Measurements from ENCODE around the gene RIPOR1. TPM values are rescaled to one million over a fixed set of nuclear protein-coding genes. Genes with fewer than 3 reads are reported as not detected.

Gene RIPOR1
- total RNA-seq, 1 donor from 2014 or later = 97.6 TPM

DNA sequence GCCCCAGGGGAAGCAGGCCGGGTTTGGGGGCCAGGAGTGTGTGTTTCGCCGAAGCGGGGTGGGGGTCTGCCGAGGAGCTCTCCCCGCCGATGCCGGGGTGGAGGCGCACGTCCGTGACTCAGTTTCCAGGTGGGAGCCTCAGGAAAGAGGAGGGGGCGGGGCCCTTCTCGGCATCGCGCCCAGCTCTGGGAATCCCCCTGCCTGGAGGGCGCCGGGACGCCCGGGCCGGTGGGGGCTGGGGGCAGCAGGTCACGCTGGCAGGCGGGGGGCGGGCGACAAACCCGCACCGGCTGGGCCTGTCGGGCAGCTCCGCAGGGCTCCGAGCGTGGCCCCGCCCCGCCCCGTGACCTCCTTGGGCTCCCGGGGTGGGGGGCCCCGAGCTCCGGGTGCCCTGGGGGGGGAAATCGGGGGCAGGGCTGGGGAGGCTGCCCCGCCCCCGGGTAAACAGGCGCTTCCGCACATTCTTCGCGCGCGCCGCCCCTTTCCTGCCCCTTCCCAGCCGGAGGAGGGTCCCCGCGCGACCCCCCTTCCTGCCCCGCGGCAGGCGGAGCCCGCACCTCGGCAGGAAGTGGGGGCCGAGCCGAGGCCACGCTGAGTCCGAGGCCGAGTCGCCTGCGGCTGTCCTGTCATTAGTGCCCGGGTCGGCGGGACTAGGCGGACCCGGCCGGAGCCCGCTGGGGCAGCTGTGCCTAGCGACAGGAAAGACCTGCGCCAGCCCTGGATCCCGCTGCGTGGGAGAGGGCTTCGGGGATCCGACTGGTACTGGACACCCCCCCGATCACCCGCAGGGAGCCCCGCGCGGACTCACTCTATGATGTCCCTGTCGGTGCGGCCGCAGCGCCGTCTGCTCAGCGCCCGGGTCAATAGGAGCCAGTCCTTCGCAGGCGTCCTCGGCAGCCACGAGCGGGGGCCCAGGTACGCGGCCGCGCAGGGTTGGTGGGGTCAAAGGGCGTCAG, 9.3 kb downstream of the RIPOR1 start:
- H3K4me3 Mint-ChIP-seq (ENCODE audit: unreplicated experiment) = peak overlapping the region; percentile 67
- H3K27me3 Mint-ChIP-seq (ENCODE audit: low read depth) = no peaks in the 10 kb centered on the region
- H3K27ac Mint-ChIP-seq (ENCODE audit: unreplicated experiment) = no peak overlapping the region
- TF ChIP-seq, protein P1, sequence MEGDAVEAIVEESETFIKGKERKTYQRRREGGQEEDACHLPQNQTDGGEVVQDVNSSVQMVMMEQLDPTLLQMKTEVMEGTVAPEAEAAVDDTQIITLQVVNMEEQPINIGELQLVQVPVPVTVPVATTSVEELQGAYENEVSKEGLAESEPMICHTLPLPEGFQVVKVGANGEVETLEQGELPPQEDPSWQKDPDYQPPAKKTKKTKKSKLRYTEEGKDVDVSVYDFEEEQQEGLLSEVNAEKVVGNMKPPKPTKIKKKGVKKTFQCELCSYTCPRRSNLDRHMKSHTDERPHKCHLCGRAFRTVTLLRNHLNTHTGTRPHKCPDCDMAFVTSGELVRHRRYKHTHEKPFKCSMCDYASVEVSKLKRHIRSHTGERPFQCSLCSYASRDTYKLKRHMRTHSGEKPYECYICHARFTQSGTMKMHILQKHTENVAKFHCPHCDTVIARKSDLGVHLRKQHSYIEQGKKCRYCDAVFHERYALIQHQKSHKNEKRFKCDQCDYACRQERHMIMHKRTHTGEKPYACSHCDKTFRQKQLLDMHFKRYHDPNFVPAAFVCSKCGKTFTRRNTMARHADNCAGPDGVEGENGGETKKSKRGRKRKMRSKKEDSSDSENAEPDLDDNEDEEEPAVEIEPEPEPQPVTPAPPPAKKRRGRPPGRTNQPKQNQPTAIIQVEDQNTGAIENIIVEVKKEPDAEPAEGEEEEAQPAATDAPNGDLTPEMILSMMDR (IDR thresholded peaks at IDR 0.05) = no peak
- H3K9me3 Mint-ChIP-seq (ENCODE audit: low read depth) = no peaks in the 10 kb centered on the region
- H3K36me3 Mint-ChIP-seq (ENCODE audit: low read depth) = peaks cover 20% of the 10 kb centered on the region
- no peak for DNase-seq (ENCODE audit: low spot score)
- peaks cover 58% of the 10 kb centered on the region for H3K4me1 Mint-ChIP-seq (ENCODE audit: low read depth)

DNA sequence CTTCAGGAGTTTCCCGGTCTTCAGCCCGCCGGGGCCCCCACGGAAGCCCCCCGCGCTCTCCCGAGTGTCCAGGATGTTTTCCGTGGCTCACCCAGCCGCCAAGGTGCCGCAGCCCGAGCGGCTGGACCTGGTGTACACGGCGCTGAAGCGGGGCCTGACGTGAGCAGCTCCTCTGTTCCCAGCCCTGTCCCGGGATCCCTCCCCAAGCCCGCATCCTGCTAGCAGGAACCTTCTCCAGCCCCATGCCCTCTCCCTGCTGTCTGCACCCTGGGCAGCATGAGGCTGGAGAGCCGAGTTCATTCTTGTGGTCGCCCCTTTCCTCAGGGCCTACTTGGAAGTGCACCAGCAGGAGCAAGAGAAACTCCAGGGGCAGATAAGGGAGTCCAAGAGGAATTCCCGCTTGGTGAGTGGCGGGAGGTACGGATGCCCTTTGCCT, 10.1 kb downstream of the RIPOR1 start:
- Mint-ChIP-seq H3K9me3 (ENCODE audit: low read depth) (no peaks in the 10 kb centered on the region), H3K4me3 (ENCODE audit: unreplicated experiment) (peak overlapping the region; percentile 42), H3K4me1 (ENCODE audit: low read depth) (peaks cover 52% of the 10 kb centered on the region), H3K27me3 (ENCODE audit: low read depth) (no peaks in the 10 kb centered on the region), H3K36me3 (ENCODE audit: low read depth) (peaks cover 19% of the 10 kb centered on the region), H3K27ac (ENCODE audit: unreplicated experiment) (peak overlapping the region; percentile 54)
- TF ChIP-seq, protein P1 (IDR thresholded peaks at IDR 0.05) = no peak
- DNase-seq (ENCODE audit: low spot score) = no peak

DNA sequence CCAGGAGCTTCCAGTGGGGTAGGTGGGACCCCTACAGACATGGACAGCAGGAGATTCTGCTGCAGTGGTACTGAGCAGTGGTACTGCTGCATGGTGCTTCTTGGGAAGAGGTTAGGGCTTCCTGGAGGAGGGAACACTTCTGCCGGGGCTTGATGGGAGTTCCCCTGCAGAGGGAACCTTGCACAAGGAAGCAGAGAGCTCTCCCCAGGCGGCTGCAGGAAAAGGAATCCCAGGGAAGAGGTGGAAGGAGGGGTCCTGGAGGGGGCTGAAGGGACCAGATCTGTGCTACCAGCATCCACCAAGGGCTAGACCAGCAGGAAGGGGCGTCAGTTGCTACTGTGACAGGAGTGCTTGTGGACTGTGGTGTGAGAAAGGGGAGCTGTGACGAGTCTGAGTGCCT, 10.6 kb downstream of the RIPOR1 start:
- Mint-ChIP-seq H3K36me3 (ENCODE audit: low read depth) (peaks cover 23% of the 10 kb centered on the region), H3K9me3 (ENCODE audit: low read depth) (no peaks in the 10 kb centered on the region), H3K4me3 (ENCODE audit: unreplicated experiment) (peak overlapping the region; percentile 43), H3K27me3 (ENCODE audit: low read depth) (no peaks in the 10 kb centered on the region), H3K4me1 (ENCODE audit: low read depth) (peaks cover 52% of the 10 kb centered on the region), H3K27ac (ENCODE audit: unreplicated experiment) (no peak overlapping the region)
- TF ChIP-seq, protein P1 (IDR thresholded peaks at IDR 0.05) = no peak
- no peak for DNase-seq (ENCODE audit: low spot score)

DNA sequence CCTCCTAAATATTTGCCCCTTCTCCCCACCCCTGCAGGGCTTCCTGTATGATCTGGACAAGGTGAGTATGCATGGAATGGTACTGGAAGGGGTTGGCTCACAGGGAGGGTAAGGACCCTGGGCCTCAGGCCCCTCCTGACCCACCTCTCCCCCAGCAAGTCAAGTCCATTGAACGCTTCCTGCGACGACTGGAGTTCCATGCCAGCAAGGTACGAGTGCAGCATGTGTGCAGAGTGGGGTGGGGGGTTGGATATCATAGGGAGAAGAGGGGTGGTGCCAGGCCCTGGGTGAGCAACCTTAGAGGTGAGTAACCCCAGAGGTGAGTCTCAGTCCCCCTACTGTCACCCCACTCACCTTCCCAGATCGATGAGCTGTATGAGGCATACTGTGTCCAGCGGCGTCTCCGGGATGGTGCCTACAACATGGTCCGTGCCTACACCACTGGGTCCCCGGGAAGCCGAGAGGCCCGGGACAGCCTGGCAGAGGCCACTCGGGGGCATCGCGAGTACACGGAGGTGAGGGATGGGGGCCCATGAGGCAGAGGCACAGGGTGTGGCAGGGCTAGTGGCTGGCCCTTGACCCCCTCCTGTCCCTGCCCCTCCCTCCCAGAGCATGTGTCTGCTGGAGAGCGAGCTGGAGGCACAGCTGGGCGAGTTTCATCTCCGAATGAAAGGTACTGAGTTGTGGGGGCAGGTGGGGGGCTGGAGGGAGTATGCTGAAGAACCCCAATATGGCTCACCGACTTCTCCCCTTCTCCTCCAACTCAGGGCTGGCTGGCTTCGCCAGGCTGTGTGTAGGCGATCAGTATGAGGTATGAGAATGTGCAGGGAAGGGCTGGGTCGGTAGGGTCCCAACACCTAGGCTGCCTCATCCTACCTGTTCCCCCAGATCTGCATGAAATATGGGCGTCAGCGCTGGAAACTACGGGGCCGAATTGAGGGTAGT, 11.3 kb downstream of the RIPOR1 start:
- Mint-ChIP-seq H3K4me1 (ENCODE audit: low read depth) (peaks cover 52% of the 10 kb centered on the region), H3K27ac (ENCODE audit: unreplicated experiment) (peak overlapping the region; percentile 83), H3K4me3 (ENCODE audit: unreplicated experiment) (no peak overlapping the region), H3K9me3 (ENCODE audit: low read depth) (no peaks in the 10 kb centered on the region), H3K36me3 (ENCODE audit: low read depth) (peaks cover 25% of the 10 kb centered on the region), H3K27me3 (ENCODE audit: low read depth) (no peaks in the 10 kb centered on the region)
- DNase-seq (ENCODE audit: low spot score) = no peak
- TF ChIP-seq, protein P1 (IDR thresholded peaks at IDR 0.05) = no peak

DNA sequence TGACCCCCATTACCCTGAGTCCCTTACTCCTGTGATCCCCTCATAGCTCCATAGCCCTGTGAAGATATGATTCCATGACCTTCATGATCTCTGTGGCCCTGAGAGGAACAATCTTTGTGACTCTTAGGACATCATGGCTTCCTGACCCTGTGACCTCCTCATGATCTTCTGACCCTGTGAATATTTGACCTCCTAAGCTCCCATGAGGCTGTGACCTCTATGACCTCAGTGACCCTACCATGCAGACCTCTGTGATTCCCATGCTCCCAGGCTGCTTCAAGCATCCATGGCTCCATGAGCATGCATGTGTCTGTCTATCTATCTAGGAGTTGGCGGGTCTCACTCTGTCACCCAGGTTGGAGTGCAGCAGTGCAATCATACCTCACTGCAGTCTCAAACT, 12.1 kb downstream of the RIPOR1 start:
- Mint-ChIP-seq H3K4me1 (ENCODE audit: low read depth) (peaks cover 44% of the 10 kb centered on the region), H3K27ac (ENCODE audit: unreplicated experiment) (peak overlapping the region; percentile 83), H3K4me3 (ENCODE audit: unreplicated experiment) (no peak overlapping the region), H3K27me3 (ENCODE audit: low read depth) (no peaks in the 10 kb centered on the region), H3K36me3 (ENCODE audit: low read depth) (peaks cover 25% of the 10 kb centered on the region), H3K9me3 (ENCODE audit: low read depth) (no peaks in the 10 kb centered on the region)
- no peak for DNase-seq (ENCODE audit: low spot score)
- TF ChIP-seq, protein P1 (IDR thresholded peaks at IDR 0.05) = no peak

Measured in chondrocyte (in vitro differentiated cells).